ENCODE data around the gene PCYT1A.
"Not testable (repeated sequence)": the region's sequence is repeated elsewhere in the genome, so short reads cannot be mapped to it uniquely, and the experiment has no call there.

PCYT1A gene

GRCh38 chr3:196263819-196264218 is 23.7 kb downstream of the PCYT1A start:
- no peak overlapping the region for H3K4me3 Mint-ChIP-seq
- H3K36me3 Mint-ChIP-seq, result peaks cover 17% of the 10 kb centered on the region
- H3K4me1 Mint-ChIP-seq, result peaks cover 6% of the 10 kb centered on the region
- H3K27me3 Mint-ChIP-seq, result no peaks in the 10 kb centered on the region
- no peak overlapping the region for H3K27ac Mint-ChIP-seq
- H3K9me3 Mint-ChIP-seq, result no peaks in the 10 kb centered on the region

DNA sequence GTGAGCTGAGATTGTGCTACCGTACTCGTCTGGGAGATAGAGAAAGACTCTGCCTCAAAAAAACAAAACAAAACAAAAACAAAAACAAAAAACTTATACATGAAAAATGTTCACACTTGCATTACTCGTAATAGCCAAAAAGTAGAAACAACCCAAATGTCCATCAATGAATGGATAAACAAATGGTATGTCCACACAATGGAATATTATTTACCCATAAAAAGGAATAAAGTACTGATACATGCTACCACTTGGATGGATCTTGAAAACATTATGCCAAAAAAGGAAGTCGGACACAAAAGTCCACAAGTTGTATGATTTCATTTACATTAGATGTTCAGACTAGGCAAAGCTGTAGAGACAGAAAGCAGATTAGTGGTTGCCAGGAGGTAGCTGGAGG is 26.7 kb downstream of the PCYT1A start:
- H3K27ac Mint-ChIP-seq, result no peak overlapping the region
- no peaks in the 10 kb centered on the region for H3K27me3 Mint-ChIP-seq
- no peaks in the 10 kb centered on the region for H3K9me3 Mint-ChIP-seq
- no peak overlapping the region for H3K4me3 Mint-ChIP-seq
- peaks cover 16% of the 10 kb centered on the region for H3K36me3 Mint-ChIP-seq
- peaks cover 6% of the 10 kb centered on the region for H3K4me1 Mint-ChIP-seq

GRCh38 chr3:196255776-196256175 is 31.8 kb downstream of the PCYT1A start:
- peak overlapping the region; percentile 55 for H3K27ac Mint-ChIP-seq
- no peaks in the 10 kb centered on the region for H3K27me3 Mint-ChIP-seq
- H3K4me3 Mint-ChIP-seq, result no peak overlapping the region

GRCh38 chr3:196254376-196255283 is 32.9 kb downstream of the PCYT1A start:
- no peaks in the 10 kb centered on the region for H3K27me3 Mint-ChIP-seq
- H3K9me3 Mint-ChIP-seq, result no peaks in the 10 kb centered on the region
- no peak overlapping the region for H3K27ac Mint-ChIP-seq
- H3K36me3 Mint-ChIP-seq, result peaks cover 2% of the 10 kb centered on the region
- H3K4me1 Mint-ChIP-seq, result no peaks in the 10 kb centered on the region
- no peak overlapping the region for H3K4me3 Mint-ChIP-seq

More at GRCh38 chr3:196255776-196256175, 31.8 kb downstream of the PCYT1A start:
- Mint-ChIP-seq H3K36me3 (peaks cover 4% of the 10 kb centered on the region), H3K4me1 (no peaks in the 10 kb centered on the region), H3K9me3 (no peaks in the 10 kb centered on the region)

- Mint-ChIP-seq H3K9me3 (no peaks in the 10 kb centered on the region), H3K4me1 (no peaks in the 10 kb centered on the region), H3K4me3 (no peak overlapping the region), H3K27ac (no peak overlapping the region), H3K36me3 (peaks cover 5% of the 10 kb centered on the region), H3K27me3 (no peaks in the 10 kb centered on the region)
Observed at GRCh38 chr3:196251918-196252317, 35.6 kb downstream of the PCYT1A start.

GRCh38 chr3:196246612-196247308 is 40.8 kb downstream of the PCYT1A start:
- H3K27ac Mint-ChIP-seq, result no peak overlapping the region
- no peaks in the 10 kb centered on the region for H3K27me3 Mint-ChIP-seq
- no peaks in the 10 kb centered on the region for H3K9me3 Mint-ChIP-seq
- H3K4me3 Mint-ChIP-seq, result no peak overlapping the region
- no peaks in the 10 kb centered on the region for H3K4me1 Mint-ChIP-seq
- H3K36me3 Mint-ChIP-seq, result peaks cover 9% of the 10 kb centered on the region

GRCh38 chr3:196244166-196244565 is 43.4 kb downstream of the PCYT1A start:
- H3K27me3 Mint-ChIP-seq, H3K9me3 Mint-ChIP-seq, H3K27ac Mint-ChIP-seq, H3K4me1 Mint-ChIP-seq, H3K4me3 Mint-ChIP-seq: not testable (repeated sequence)
- peaks cover 12% of the 10 kb centered on the region for H3K36me3 Mint-ChIP-seq

- peaks cover 9% of the 10 kb centered on the region for H3K36me3 Mint-ChIP-seq
- no peaks in the 10 kb centered on the region for H3K9me3 Mint-ChIP-seq
- no peaks in the 10 kb centered on the region for H3K27me3 Mint-ChIP-seq
- H3K27ac Mint-ChIP-seq, result no peak overlapping the region
- no peaks in the 10 kb centered on the region for H3K4me1 Mint-ChIP-seq
- no peak overlapping the region for H3K4me3 Mint-ChIP-seq
Observed at GRCh38 chr3:196241704-196242103, 45.8 kb downstream of the PCYT1A start.

DNA sequence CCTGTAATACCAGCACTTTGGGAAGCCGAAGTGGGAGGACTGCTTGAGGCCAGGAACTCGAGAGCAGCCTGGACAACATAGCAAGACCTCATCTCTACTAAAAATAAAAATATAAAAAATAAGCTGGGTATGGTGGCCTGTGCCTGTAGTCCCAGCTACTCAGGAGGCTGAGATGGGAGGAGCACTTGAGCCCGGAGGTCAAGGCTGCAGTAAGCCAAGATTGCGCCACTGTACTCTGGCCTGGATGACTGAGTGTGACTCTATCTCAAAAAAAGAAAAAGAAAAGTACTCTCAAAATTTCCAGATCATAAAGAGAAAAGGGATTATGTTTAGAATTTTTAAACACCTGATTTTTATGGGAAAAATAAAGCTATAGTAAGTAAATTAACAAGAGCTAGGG is 47.1 kb downstream of the PCYT1A start:
- peaks cover 5% of the 10 kb centered on the region for H3K36me3 Mint-ChIP-seq
- H3K27me3 Mint-ChIP-seq, result no peaks in the 10 kb centered on the region
- H3K4me3 Mint-ChIP-seq, result no peak overlapping the region
- H3K9me3 Mint-ChIP-seq, result no peaks in the 10 kb centered on the region
- no peaks in the 10 kb centered on the region for H3K4me1 Mint-ChIP-seq
- H3K27ac Mint-ChIP-seq, result no peak overlapping the region

GRCh38 chr3:196238612-196239560 is 48.6 kb downstream of the PCYT1A start:
- Mint-ChIP-seq H3K4me1 (no peaks in the 10 kb centered on the region), H3K27me3 (no peaks in the 10 kb centered on the region), H3K9me3 (no peaks in the 10 kb centered on the region), H3K27ac (no peak overlapping the region), H3K4me3 (no peak overlapping the region), H3K36me3 (peaks cover 3% of the 10 kb centered on the region)

DNA sequence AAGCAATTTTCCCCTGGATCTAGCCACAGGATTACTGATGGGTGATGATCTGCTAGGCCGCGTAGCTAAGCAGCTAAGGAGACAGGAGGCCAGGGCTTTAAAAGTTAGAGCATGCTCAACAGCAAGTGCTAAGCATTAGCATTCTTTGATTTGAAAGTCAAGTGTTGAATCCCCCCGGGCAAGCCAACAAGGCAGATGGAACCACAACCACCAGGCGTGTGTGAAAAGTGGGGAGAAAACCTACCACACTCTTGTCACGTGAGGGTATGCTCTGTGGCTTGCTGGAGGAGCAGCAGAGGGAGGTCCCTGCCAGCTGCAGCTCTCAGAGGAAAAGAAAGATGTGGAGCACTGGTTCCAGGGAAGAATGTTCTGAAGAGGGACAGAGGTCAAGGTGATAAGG is 50.3 kb downstream of the PCYT1A start:
- H3K9me3 Mint-ChIP-seq, result no peaks in the 10 kb centered on the region
- H3K4me1 Mint-ChIP-seq, result no peaks in the 10 kb centered on the region
- H3K27me3 Mint-ChIP-seq, result no peaks in the 10 kb centered on the region
- no peak overlapping the region for H3K4me3 Mint-ChIP-seq
- H3K27ac Mint-ChIP-seq, result no peak overlapping the region
- peaks cover 3% of the 10 kb centered on the region for H3K36me3 Mint-ChIP-seq

GRCh38 chr3:196236223-196236622 is 51.3 kb downstream of the PCYT1A start:
- no peaks in the 10 kb centered on the region for H3K4me1 Mint-ChIP-seq
- no peak overlapping the region for H3K27ac Mint-ChIP-seq
- H3K36me3 Mint-ChIP-seq, result peaks cover 3% of the 10 kb centered on the region

DNA sequence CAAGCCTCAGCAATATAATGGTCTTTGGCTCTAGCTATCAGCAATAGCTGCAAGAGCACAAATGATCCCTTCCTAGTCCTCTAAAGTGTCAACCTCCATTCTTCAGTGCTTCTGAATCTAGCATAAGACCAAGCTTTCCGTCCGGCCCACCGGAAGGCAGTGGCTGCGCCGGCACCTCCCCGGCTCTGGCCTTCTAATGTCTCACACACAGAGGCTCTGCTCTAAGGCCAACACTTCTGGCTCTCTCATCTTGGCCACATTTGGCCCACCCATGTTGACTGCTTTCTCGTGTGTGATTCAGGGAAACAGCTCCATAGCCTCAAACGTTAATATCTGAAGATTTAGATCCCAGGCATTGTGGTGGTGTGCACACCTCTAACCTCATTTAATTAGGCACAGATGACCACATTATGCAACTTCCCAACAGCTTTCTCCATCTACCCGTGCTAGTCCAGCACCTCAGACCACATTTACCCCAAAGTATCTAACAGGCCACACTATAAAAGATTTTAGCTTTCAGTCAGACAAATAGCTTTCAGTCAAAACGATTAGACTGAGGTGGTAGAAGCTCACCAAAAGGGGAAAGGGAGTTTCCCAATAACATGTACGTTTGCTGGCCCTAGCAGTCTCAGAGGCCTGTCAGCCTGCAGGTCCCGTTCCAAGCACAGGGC is 51.9 kb downstream of the PCYT1A start:
- no peaks in the 10 kb centered on the region for H3K9me3 Mint-ChIP-seq
- H3K27ac Mint-ChIP-seq, result peak overlapping the region; percentile 52
- no peak overlapping the region for H3K4me3 Mint-ChIP-seq
- no peaks in the 10 kb centered on the region for H3K4me1 Mint-ChIP-seq
- H3K36me3 Mint-ChIP-seq, result peaks cover 3% of the 10 kb centered on the region
- H3K27me3 Mint-ChIP-seq, result no peaks in the 10 kb centered on the region

More at GRCh38 chr3:196236223-196236622, 51.3 kb downstream of the PCYT1A start:
- no peaks in the 10 kb centered on the region for H3K9me3 Mint-ChIP-seq
- H3K4me3 Mint-ChIP-seq, result no peak overlapping the region
- no peaks in the 10 kb centered on the region for H3K27me3 Mint-ChIP-seq

DNA sequence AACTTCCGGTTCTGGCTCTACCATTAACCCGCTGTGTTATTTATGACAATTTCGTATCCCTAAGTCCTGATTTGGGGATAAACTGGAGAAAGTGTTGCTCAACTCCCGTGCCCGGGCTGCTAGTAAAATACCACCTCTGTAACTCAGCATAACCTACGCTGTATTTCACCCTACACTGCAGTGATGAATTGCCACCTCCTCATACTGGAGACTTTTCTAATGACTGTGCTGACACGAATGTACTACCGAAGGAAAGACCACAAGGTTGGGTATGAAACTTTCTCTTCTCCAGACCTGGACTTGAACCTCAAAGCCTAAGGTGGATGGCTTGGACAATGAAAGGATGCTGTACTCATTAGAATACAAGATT is 54.7 kb downstream of the PCYT1A start:
- Mint-ChIP-seq H3K4me1 (no peaks in the 10 kb centered on the region), H3K27me3 (no peaks in the 10 kb centered on the region), H3K9me3 (no peaks in the 10 kb centered on the region), H3K27ac (no peak overlapping the region), H3K36me3 (no peaks in the 10 kb centered on the region), H3K4me3 (no peak overlapping the region)
